ENCODE data around the gene UBE2L6. TPM values are rescaled to one million over a fixed set of nuclear protein-coding genes. Genes with fewer than 3 reads are reported as not detected.
"Not testable (repeated sequence)": the region's sequence is repeated elsewhere in the genome, so short reads cannot be mapped to it uniquely, and the experiment has no call there.

The UBE2L6 gene
- total and polyA plus RNA-seq, 4 donors = 42.0 to 68.9 (median 45.0) TPM

GRCh38 chr11:57544566-57544965 lies 22.9 kb downstream of the UBE2L6 start:
- 86 to 90% methylated on average over 6 of the region's 6 CpGs for WGBS, 2 donors
- H3K9me3 ChIP-seq (ENCODE audit: control insufficient read depth, low read length) = no peaks in the 10 kb centered on the region
- no peak overlapping the region for H3K27ac ChIP-seq (ENCODE audit: low read depth in 1 of 2, low read length in 2 of 2)
- H3K4me3 ChIP-seq (ENCODE audit: low read length in 2 of 2) = no peak overlapping the region
- ATAC-seq (ENCODE audit: low FRiP score) = no peak
- intact Hi-C loops (cut with DNase I) = no loop called here
- H3K4me1 ChIP-seq (ENCODE audit: control insufficient read depth in 1 of 2, insufficient read depth in 2 of 2, low read length in 2 of 2) = no peaks in the 10 kb centered on the region
- DNase-seq = no peak
- H3K36me3 ChIP-seq (ENCODE audit: control insufficient read depth in 1 of 2, insufficient read depth in 2 of 2, low read length in 1 of 2) = no peaks in the 10 kb centered on the region
- no peaks in the 10 kb centered on the region for H3K27me3 ChIP-seq (ENCODE audit: control insufficient read depth in 1 of 2, insufficient read depth in 2 of 2, low read length in 1 of 2)

DNA sequence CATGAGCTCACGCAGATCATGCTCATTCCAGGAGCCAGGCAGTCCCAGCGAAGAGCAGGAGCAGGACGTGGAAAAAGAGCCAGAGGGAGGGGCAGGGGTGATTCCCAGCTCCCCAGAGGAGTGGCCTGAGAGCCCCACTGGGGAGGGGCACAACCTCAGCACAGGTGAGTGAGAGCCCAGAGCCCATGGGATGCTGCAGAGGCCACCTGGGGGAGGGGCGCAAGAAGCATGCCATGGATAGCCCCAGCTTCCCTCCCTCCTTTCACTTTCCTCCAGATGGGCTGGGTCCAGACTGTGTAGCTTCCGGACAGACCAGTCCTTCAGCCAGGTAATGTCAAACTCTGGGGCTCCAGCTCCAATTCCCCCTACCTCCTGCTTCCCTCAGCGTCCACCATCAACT lies 23.9 kb downstream of the UBE2L6 start:
- Histone ChIP-seq H3K4me1 (ENCODE audit: control insufficient read depth in 1 of 2, insufficient read depth in 2 of 2, low read length in 2 of 2) (no peaks in the 10 kb centered on the region), H3K27me3 (ENCODE audit: control insufficient read depth in 1 of 2, insufficient read depth in 2 of 2, low read length in 1 of 2) (no peaks in the 10 kb centered on the region), H3K27ac (ENCODE audit: low read depth in 1 of 2, low read length in 2 of 2) (no peak overlapping the region), H3K4me3 (ENCODE audit: low read length in 2 of 2) (no peak overlapping the region), H3K9me3 (ENCODE audit: control insufficient read depth, low read length) (no peaks in the 10 kb centered on the region), H3K36me3 (ENCODE audit: control insufficient read depth in 1 of 2, insufficient read depth in 2 of 2, low read length in 1 of 2) (no peaks in the 10 kb centered on the region)
- DNase-seq = peak in 1 of 2 donors; percentile 21
- WGBS, 2 donors = 44 to 52% methylated on average over 6 of the region's 6 CpGs
- ATAC-seq (ENCODE audit: low FRiP score) = no peak
- intact Hi-C loops (cut with DNase I) = no loop called here

DNA sequence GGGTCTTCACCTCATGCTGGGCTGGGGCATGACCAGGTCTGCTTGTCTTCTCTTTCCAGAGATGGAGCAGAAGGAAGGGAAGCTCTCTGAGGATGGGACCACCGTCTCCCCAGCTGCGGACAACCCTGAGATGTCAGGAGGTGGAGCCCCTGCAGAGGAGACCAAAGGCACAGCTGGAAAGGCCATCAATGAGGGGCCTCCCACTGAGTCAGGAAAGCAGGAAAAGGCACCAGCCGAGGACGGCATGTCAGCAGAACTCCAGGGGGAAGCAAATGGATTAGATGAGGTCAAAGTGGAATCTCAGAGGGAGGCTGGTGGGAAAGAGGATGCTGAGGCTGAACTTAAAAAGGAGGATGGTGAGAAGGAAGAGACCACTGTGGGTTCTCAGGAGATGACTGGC lies 24.9 kb downstream of the UBE2L6 start:
- ATAC-seq (ENCODE audit: low FRiP score) (no peak), DNase-seq (no peak)
- no peaks in the 10 kb centered on the region for H3K27me3 ChIP-seq (ENCODE audit: control insufficient read depth in 1 of 2, insufficient read depth in 2 of 2, low read length in 1 of 2)
- WGBS, 2 donors = 38% methylated on average over 4 of the region's 4 CpGs
- H3K27ac ChIP-seq (ENCODE audit: low read depth in 1 of 2, low read length in 2 of 2) = no peak overlapping the region
- intact Hi-C loops (cut with DNase I) = no loop called here
- H3K4me3 ChIP-seq (ENCODE audit: low read length in 2 of 2) = no peak overlapping the region
- H3K9me3 ChIP-seq (ENCODE audit: control insufficient read depth, low read length) = no peaks in the 10 kb centered on the region
- no peaks in the 10 kb centered on the region for H3K36me3 ChIP-seq (ENCODE audit: control insufficient read depth in 1 of 2, insufficient read depth in 2 of 2, low read length in 1 of 2)
- no peaks in the 10 kb centered on the region for H3K4me1 ChIP-seq (ENCODE audit: control insufficient read depth in 1 of 2, insufficient read depth in 2 of 2, low read length in 2 of 2)

DNA sequence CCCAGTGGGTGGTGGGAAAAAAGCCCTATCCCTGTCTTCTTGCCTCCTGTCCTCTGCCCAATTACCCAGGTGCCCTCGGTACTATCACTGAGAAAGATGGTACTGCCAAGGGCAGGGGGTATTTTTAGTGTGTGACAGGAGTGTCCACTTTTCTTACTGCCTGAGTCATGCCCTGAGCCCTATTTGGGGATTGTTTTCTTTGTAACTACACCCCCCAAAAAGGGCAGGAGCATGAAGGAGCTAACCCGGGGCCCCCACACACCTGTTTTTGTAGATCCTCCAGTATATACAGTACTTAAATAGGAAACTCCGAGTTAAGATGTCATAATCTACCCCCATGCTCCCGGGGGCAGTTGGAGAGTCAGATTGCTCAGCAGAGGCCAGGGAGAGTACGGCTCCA lies 26.3 kb downstream of the UBE2L6 start:
- WGBS, 2 donors = 74 to 80% methylated on average over 5 of the region's 5 CpGs
- no peak overlapping the region for H3K27ac ChIP-seq (ENCODE audit: low read depth in 1 of 2, low read length in 2 of 2)
- no peaks in the 10 kb centered on the region for H3K9me3 ChIP-seq (ENCODE audit: control insufficient read depth, low read length)
- H3K27me3 ChIP-seq (ENCODE audit: control insufficient read depth in 1 of 2, insufficient read depth in 2 of 2, low read length in 1 of 2) = no peaks in the 10 kb centered on the region
- no peak overlapping the region for H3K4me3 ChIP-seq (ENCODE audit: low read length in 2 of 2)
- DNase-seq (peak in 1 of 2 donors; percentile 13), ATAC-seq (ENCODE audit: low FRiP score) (no peak)
- intact Hi-C loops (cut with DNase I) = no loop called here
- H3K4me1 ChIP-seq (ENCODE audit: control insufficient read depth in 1 of 2, insufficient read depth in 2 of 2, low read length in 2 of 2) = no peaks in the 10 kb centered on the region
- H3K36me3 ChIP-seq (ENCODE audit: control insufficient read depth in 1 of 2, insufficient read depth in 2 of 2, low read length in 1 of 2) = no peaks in the 10 kb centered on the region

- 10 to 15% methylated on average over 1 of the region's 1 CpG for WGBS, 2 donors
These were observed 28.1 kb downstream of the UBE2L6 start for GRCh38 chr11:57539342-57539741.

GRCh38 chr11:57536947-57537619 lies 30.4 kb downstream of the UBE2L6 start, which contains the start of gene SMTNL1:
Gene SMTNL1, plus strand, starts transcription at chr11:57537595. Its CDS starts 5,048 bp downstream, at chr11:57542643.
- Histone ChIP-seq H3K27me3 (ENCODE audit: control insufficient read depth in 1 of 2, insufficient read depth in 2 of 2, low read length in 1 of 2) (no peaks in the 10 kb centered on the region), H3K36me3 (ENCODE audit: control insufficient read depth in 1 of 2, insufficient read depth in 2 of 2, low read length in 1 of 2) (no peaks in the 10 kb centered on the region), H3K9me3 (ENCODE audit: control insufficient read depth, low read length) (no peaks in the 10 kb centered on the region), H3K4me3 (ENCODE audit: low read length in 2 of 2) (no peak within 1 kb of the TSS), H3K27ac (ENCODE audit: low read depth in 1 of 2, low read length in 2 of 2) (no peak within 1 kb of the TSS), H3K4me1 (ENCODE audit: control insufficient read depth in 1 of 2, insufficient read depth in 2 of 2, low read length in 2 of 2) (no peaks in the 10 kb centered on the region)
- WGBS, 2 donors = 39 to 55% methylated on average over 14 of the region's 14 CpGs
- no peak for ATAC-seq (ENCODE audit: low FRiP score)
- no peak for DNase-seq
- intact Hi-C loops (cut with DNase I) = no loop called here

More at GRCh38 chr11:57539342-57539741, 28.1 kb downstream of the UBE2L6 start:
- DNase-seq (peak in 1 of 2 donors; percentile 57), ATAC-seq (ENCODE audit: low FRiP score) (no peak)
- intact Hi-C loops (cut with DNase I) = no loop called here
- H3K4me3 ChIP-seq (ENCODE audit: low read length in 2 of 2) = no peak overlapping the region
- no peaks in the 10 kb centered on the region for H3K4me1 ChIP-seq (ENCODE audit: control insufficient read depth in 1 of 2, insufficient read depth in 2 of 2, low read length in 2 of 2)
- no peaks in the 10 kb centered on the region for H3K27me3 ChIP-seq (ENCODE audit: control insufficient read depth in 1 of 2, insufficient read depth in 2 of 2, low read length in 1 of 2)
- no peak overlapping the region for H3K27ac ChIP-seq (ENCODE audit: low read depth in 1 of 2, low read length in 2 of 2)
- H3K9me3 ChIP-seq (ENCODE audit: control insufficient read depth, low read length) = no peaks in the 10 kb centered on the region
- no peaks in the 10 kb centered on the region for H3K36me3 ChIP-seq (ENCODE audit: control insufficient read depth in 1 of 2, insufficient read depth in 2 of 2, low read length in 1 of 2)

DNA sequence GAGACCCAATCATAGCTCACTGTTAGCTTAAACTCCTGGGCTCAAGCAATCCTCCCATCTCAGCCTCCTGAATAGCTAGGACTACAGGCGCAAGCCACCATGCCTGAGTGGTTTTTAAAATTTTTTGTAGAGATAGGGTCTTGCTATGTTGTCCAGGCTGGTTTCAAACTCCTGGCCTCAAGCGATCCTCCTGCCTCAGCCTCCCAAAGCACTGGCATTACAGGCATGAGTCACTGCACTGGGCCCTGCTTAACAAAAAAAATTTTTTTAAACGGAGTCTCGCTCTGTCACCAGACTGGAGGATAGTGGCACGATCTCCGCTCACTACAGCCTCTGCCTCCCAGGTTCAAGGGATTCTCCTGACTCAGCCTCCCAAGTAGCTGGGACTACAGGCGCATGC lies 33.0 kb downstream of the UBE2L6 start:
- intact Hi-C loops (cut with DNase I) = loop anchor here in 1 of 2 donors (5.0 kb wide), 1 partner anchor 197 kb away; the partner anchor contains the start of genes P2RX3 and SSRP1
- H3K36me3 ChIP-seq (ENCODE audit: control insufficient read depth in 1 of 2, insufficient read depth in 2 of 2, low read length in 1 of 2) = not testable (repeated sequence)

GRCh38 chr11:57530596-57531507 lies 36.6 kb downstream of the UBE2L6 start, which contains the start of gene TIMM10:
Gene TIMM10, minus strand, starts transcription at chr11:57530754. Its CDS starts 565 bp downstream, at chr11:57530189.
- 0% methylated on average over 49 of the region's 49 CpGs for WGBS, 2 donors
- H3K9me3 ChIP-seq (ENCODE audit: control insufficient read depth, low read length) = no peaks in the 10 kb centered on the region
- no peaks in the 10 kb centered on the region for H3K36me3 ChIP-seq (ENCODE audit: control insufficient read depth in 1 of 2, insufficient read depth in 2 of 2, low read length in 1 of 2)
- no peak within 1 kb of the TSS for H3K27ac ChIP-seq (ENCODE audit: low read depth in 1 of 2, low read length in 2 of 2)
- H3K4me1 ChIP-seq (ENCODE audit: control insufficient read depth in 1 of 2, insufficient read depth in 2 of 2, low read length in 2 of 2) = no peaks in the 10 kb centered on the region
- ATAC-seq (ENCODE audit: low FRiP score) = peak; percentile 96
- peak; percentile 96 to 97 for DNase-seq
- peak within 1 kb of the TSS; percentile 62 to 63 for H3K4me3 ChIP-seq (ENCODE audit: low read length in 2 of 2)
- H3K27me3 ChIP-seq (ENCODE audit: control insufficient read depth in 1 of 2, insufficient read depth in 2 of 2, low read length in 1 of 2) = no peaks in the 10 kb centered on the region
- intact Hi-C loops (cut with DNase I) = loop anchor here in 1 of 2 donors (2.0 to 5.0 kb wide), 2 partner anchors 126 to 194 kb away; partner anchors contain the start of genes CLP1, P2RX3 and SSRP1

More for the DNA sequence above, 33.0 kb downstream of the UBE2L6 start:
- H3K27me3 ChIP-seq (ENCODE audit: control insufficient read depth in 1 of 2, insufficient read depth in 2 of 2, low read length in 1 of 2); H3K9me3 ChIP-seq (ENCODE audit: control insufficient read depth, low read length); ATAC-seq (ENCODE audit: low FRiP score); H3K4me1 ChIP-seq (ENCODE audit: control insufficient read depth in 1 of 2, insufficient read depth in 2 of 2, low read length in 2 of 2); H3K27ac ChIP-seq (ENCODE audit: low read depth in 1 of 2, low read length in 2 of 2); H3K4me3 ChIP-seq (ENCODE audit: low read length in 2 of 2): not testable (repeated sequence)
- DNase-seq = peak in 1 of 2 donors; percentile 31
- WGBS, 2 donors = 95% methylated on average over 7 of the region's 7 CpGs

All from aorta (tissue), 5 donors.